Tongue (tissue), 2 donors: ENCODE data around the gene GRB2. TPM values are rescaled to one million over a fixed set of nuclear protein-coding genes. Genes with fewer than 3 reads are reported as not detected.

ENCODE experiments used
- DNase-seq: peaks from one replicate; pipeline ENCODE4 v3.0.0-alpha.2; 2015
- total RNA-seq: library from RNA; depleted of rRNA; stranded (reverse); fragments of >200 nt; gene quantifications from one replicate; pipeline ENCODE4 v1.2.3, GENCODE V29; 2014

The GRB2 gene
- total RNA-seq, 1 donor from 2014 or later, result 99.6 TPM

DNA sequence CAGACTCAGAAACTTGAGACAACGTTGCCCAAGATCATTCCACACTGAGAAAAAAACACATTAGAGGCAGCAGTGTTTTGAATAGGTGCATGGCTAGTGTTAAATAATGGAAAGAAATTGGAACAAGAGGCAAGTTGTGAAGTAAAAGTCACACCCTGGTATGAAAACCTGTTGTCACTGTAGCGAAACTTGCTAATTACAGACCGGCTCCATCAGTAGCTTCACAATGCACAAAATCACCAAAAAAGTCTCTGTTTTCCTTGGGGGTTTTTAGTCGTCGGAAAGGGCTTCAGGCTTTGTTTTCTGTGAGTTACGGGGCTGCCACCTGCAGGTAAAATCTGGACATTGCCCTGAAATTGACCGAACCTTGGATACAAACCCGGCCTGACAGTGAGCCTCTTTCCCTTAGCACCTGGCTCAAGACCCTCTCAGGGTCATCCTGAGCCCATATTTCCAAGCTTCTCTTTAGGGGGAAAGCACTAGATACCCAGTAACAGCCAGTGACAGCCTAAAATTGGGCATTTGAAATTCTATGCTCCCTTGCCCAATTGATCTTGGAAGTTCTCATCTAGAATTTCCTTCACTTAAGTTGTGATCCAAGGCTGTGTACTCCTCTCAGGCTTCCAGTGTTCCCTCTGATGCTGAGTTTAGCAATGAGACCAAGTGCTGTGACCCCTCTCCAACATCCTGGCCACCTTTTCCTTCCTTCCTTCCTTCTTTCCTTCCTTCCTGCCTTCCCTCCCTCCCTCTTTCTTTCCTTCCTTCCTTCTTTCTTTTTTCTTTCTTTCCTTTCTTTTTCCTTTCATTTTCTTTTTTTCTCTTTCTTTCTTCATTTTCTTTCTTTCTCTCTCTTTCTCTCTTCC, 7.2 kb upstream of the GRB2 start:
- peak; percentile 85 for DNase-seq

DNA sequence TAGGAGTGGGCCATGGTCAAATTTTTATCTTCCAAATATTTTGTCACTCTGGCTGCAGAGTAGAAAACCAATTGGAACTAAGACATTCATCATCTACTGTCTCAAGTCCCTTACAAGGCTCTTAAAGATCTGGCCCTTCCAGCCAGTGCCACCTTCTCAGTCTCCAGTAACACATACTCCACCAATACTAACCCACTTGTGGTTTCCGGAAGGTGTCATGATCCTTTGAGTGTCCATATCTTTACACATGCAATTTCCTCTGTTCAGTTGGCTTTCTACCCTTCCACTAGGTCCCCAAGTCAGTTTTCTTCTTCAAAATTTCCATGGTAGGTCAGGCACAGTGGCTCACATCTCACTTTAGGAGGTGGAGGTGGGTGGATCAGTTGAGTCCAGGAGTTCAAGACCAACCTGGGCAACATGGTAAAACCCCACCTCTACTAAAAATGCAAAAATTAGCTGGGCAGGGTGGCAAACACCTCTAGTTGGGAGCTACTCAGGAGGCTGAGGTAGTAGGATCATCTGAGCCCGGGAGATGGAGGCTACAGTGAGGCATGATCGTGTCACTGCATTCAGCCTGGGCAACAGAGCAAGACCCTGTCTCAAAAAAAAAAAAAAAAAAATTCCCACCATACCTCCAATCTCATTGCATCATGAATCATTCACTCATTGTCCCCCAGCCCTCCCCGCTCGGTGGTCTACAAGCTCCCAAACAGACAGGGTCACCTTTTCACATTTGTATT, 6.0 kb upstream of the GRB2 start:
- no peak for DNase-seq

DNA sequence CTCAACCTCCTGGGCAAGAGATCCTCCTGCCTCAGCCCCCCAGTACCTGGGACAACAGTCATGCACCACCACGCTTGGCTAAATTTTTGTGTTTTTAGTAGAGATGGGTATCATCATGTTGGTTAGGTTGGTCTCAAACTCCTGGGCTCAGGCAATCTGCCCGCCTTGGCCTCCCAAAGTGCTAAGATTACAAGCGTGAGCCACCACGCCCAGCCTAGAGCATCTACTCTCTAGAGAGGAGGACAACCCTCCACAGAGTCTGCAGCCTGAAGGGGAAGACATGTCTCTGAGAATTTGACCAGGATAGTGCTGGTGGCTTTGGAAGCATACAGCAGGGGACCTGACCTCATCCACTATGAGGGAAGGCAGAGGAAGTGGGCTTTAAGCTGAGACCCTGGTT, 4.7 kb upstream of the GRB2 start:
- DNase-seq, result no peak

DNA sequence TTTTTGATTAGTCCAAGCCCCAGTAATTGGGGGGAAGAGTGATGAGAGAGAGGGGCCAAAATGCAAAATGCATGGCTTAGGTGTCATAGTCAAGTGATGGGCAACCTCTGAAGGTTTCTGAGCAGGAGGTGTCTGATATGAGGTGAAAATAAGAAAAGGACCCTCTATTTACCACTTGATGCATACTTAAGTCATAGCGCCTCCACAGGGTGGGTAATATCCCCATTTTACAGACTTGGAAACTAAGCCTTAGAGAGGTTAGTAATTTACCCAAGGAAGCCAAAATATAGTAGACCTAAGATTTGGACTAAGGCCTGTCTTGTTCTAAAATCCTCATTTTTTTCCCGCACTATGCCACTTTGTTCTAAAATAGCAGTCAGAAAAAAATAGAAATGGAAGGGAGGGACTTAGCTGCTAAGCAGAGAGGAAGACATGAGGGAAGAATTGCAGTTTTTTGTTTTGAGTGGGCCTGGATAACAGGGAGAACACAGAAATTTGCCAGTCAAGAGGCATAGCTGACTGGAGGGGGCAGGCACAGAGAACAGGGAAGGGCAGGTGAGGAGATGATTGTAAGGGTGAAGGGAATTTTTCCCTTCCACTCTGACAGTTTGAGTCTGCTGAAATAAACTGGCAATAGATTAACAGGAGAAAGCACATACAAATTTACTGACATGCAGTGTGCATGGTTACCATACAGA, 2.3 kb upstream of the GRB2 start:
- no peak for DNase-seq

DNA sequence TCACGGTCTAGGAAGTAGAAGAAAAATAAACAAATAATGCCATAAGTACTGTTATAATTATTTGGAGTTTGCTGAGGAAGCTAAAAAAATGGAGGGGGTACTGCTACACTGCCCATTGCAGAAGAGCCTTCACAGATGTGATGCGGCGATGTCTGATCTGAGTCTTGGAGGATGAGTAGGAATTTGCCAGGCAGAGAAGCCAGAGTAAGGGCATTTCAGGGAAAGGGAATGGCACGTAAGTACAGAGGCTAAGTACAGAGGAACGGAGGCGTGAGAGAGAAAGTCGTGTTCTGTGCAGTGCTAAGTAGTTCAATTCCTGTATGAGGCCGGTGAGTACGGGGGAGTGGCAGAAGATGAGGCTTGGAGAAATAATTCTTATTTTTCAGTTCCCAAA, 741 bp upstream of the GRB2 start:
- DNase-seq, result no peak

DNA sequence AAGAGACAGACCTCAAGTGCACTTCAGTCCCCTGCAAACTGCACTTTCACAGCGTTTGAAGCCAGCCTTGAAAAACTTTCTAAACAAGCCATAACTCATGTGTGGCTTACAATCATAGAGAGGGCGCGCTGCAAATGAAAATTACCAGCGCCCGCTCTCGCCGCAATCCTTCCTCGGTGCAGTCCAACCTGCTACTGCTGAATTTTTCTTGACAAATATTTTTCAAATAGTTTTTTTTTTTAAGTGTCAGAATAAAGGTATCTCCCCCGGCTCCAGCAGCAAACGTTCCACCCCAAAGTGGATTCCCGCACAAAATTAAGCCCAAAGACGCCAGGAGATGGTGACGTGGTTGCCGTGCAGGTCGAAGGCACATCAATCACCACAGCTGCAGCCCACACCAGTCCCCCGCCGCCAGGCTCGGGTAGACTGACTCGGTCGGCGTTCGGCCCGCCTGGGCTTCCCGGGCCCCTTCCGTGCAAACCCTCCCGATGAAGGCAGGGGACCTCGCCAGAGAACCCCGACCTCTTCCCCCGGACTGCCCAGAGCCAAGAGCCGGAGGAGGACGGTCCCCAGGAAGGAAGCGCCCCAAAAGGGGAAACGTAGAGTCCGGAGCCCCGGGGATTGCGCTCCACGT, 630 bp downstream of the GRB2 start:
- peak; percentile 54 for DNase-seq

DNA sequence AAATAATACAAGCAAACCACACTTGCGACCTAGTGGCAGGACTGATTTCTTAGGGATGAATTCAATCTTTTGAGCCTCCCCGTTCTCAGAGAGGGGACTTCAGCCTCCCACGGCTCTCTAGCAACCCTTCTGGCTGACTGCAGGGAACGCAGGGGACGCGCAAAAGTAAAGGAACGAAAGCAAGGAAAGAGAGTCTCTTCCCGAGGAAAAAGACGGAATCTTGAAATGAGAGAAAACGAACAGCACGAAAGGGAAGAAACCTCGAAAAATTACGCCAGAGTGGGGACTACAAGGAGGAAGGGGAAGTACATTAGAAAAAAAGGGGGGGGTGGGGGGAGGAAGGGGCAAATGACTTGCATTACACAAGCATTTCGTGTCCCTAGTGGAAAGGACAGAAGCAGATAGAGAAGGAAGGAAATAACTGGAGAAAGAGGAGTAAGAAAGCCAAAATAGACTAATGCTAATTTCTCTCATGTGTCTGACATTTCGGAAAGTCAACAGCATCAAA, 1.2 kb downstream of the GRB2 start:
- DNase-seq, result peak; percentile 90

DNA sequence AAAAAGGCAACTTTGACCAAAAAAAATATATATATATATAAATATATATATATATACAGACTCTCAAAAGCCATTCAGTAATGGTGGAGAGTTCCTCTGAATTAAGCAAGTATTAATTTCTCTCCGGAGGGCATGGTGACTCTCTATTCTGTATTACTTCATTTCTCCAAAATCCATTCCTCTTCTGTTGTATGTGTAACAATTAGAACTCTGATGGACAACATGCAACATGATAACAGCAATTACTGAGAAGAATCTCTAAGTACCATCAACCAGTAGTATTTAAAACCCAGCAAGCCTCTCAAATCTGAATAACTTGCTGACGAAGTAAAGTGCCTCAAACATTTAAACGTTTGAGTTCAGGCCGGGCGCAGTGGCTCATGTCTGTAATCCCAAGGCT, 2.3 kb downstream of the GRB2 start:
- DNase-seq, result no peak

DNA sequence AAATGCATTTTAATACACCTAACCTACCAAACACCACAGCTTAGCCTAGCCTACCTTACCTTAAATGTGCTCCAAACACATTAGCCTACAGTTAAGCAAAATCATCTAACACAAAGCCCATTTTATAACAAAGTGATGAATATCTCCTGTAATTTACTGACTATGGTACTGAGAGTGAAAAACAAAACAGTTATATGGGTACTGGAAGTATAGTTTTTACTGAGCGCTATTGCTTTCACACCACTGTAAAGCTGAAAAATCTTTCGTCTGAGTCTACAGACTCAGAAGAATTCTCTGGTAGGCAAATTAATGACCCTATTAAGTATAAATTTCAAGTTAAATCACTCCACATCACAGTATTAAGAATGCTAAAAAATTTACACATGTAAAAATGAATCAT, 3.5 kb downstream of the GRB2 start:
- no peak for DNase-seq

DNA sequence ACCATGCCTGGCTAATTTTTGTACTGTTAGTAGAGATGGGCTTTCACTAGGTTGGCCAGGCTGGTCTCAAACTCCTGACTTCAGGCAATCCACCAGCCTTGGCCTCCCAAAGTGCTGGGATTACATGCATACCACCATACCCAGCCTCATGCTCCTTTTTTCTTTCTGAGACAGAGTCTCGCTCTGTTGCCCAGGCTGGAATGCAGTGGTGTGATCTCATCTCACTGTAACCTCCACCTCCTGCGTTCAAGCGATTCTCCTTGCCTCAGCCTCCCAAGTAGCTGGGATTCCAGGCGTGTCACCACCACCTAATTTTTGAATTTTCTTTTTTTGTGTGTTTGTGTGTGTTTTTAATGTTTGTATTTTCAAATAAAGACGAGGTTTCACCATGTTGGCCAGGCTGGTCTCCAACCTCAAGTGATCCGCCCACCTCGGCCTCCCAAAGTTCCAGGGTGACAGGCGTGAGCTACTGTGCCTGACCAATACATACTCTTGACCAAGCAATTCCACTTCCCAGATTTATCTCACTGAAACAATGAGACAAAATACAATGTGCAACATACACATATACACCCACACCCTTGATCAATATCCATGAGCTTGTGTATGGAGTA, 5.0 kb downstream of the GRB2 start:
- DNase-seq, result no peak

DNA sequence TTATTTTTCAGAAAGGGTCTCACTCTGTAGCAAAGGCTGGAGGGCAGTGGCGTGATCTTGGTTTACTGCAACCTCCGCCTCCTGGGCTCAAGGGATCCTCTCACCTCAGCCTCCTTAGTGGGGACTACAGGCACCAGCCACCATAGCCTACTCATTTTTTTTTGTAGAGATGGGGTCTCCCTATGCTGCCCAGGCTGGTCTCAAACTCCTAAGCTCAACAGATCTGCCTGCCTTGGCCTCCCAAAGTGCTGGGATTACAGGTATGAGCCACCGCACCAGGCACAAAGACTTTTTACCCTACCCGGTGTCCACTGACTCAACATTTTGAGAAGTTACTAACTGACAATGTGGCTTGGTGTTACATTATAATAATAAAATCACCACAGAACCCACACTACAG, 7.2 kb downstream of the GRB2 start:
- DNase-seq, result no peak

DNA sequence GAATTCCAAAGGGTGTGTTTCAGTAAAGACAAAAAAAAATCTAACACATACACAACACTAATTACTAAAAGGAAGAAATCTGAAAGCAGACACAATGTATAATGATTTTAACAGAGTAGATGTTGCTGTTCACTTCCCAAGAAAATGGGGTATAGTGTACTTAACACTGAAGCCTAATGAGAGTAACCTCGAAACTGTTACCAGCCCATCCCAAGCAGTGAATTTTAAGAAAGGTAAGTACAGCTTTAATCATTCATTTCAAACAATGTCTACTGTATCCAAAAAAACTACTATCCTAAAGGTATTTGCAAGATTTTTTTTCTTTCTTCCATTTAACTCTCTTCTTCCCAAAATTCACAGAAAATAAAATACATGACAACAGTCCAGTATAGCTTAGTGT, 8.3 kb downstream of the GRB2 start:
- DNase-seq, result no peak

DNA sequence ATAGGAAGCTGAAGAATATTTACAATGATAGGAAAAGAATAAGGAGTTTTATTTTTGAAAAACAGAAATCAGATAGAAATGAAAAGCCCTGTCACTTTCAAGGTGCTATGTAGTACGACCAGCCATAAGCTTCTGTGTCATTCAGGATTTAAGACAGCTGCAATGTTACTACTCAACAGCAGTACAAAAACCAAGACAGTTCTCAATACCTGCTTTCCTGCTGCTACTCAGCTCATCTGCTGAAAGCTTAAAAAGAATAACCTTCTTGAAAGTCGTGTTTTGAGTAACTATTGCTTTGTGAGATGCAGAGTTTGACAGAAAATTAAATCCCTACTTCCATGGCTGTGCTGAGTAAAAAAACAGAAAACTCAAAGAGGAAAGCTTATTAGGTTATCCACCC, 8.7 kb downstream of the GRB2 start:
- no peak for DNase-seq

DNA sequence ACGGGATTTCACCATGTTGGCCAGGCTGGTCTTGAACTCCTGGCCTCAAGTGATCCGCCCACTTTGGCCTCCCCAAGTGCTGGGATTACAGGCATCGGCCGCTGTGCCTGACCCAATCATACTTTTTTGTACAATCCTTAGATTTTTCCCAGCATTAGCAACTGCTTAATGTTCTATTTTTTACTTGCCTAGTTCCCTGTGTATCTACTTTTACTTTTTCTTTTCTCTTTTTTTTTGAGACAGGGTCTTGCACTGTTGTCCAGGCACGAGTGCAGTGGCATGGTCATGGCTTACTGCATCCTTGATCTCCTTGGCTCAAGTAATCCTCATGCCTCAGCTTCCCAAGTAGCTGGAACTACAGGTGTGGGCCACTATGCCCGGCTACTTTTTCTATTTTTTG, 9.5 kb downstream of the GRB2 start:
- no peak for DNase-seq

DNA sequence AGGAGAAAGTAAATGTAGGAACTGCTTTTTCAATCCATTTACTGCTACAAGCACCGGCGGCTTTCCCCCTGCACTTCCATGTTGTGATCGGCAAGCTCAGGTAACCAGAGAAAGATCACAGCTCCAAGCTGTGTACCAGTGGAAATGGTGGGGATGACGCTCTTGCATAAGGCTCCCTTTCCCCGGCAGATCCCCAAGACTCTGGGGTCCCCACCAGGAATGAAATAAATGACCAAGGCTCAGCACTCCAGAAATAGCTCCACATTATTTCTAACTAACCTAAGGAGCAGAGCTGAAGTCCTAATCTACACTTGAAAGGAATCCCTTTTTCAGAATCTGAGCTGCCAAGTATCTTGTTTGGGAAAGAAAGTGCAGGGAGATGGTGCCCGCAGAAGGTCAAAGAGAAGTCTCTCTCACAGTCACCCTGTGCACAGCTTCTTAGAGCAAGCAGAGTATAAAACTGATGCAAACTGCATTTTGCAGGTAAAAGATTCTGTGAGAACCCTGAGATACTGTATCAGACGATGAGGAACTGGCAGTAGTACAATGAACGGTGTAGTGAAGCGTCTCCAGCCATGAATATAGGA, 11.1 kb downstream of the GRB2 start:
- no peak for DNase-seq

DNA sequence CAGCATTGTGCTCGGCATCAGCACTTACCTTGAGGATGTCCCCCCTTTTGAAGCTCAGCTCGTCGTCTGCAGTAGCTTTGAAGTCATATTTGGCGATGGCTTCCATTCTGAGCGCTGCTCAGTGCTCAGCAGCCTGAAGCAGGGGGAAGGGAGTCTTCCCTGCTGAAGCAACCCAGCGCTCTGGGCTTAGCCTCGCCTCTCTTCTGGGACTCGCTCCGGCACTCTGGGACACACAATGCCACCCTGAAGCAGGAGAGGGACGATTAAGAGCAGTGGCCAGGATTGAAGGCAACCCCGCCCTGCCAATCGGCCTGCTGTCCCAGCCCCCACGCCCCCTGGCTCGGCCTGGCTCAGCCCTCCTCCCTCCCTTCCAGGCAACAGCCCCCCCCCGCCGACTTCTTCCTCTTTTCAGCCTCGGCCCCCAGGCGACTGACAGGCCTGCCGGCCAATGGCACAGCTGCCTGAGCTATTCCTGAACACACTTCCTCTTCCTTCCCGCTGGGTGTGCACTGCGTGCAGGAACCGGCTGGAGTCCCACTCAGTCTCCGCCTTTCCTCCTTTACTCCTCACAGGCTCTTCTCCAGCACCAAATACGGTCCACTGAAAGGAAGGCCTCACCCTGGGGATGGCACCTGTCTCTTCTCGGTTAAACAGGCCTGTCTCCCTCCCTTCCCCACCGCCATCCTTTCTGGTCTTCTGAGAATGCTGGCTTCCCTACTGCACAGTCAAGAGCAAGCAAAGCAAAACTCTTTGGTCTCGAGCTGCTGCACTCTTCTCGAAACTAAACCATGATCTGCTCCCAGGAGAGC, 11.8 kb downstream of the GRB2 start:
- DNase-seq, result peak; percentile 99

DNA sequence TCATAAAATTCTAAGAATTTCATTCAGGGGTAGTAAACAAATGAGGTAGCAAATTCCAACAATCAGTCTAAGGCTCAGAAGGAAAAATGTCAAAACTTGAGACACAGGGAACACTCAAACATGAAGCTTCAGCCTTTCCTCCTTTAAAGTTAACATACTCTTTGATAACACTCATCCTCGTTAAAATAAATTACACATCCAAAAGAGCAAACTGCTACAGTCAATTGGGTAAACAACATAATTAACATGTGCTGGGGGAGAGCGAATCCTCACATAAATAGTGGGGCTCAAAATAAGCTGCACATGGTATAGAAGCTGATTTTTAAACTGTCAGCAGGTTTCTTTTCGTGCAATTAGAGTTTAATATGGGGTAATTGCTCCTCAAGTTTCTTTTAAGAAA, 12.9 kb downstream of the GRB2 start:
- DNase-seq, result no peak

DNA sequence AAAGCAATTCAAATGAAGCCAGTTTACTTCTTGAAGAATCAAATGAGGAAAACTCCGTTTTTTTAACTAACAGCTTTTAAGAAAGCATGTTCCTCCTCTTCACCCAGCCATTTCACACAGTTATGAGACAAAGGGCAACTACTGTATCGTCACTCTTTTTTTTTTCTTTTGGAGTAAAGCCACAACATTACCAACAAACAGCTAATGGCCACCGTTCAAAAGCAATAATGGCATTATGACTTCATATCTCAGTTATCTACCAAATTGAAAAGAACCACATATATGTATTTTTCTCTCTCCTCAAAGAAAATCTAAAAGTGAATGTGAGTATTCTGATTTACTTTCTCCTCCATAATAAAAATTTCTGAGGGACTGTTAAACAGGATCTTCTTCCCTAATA, 14.5 kb downstream of the GRB2 start:
- no peak for DNase-seq

DNA sequence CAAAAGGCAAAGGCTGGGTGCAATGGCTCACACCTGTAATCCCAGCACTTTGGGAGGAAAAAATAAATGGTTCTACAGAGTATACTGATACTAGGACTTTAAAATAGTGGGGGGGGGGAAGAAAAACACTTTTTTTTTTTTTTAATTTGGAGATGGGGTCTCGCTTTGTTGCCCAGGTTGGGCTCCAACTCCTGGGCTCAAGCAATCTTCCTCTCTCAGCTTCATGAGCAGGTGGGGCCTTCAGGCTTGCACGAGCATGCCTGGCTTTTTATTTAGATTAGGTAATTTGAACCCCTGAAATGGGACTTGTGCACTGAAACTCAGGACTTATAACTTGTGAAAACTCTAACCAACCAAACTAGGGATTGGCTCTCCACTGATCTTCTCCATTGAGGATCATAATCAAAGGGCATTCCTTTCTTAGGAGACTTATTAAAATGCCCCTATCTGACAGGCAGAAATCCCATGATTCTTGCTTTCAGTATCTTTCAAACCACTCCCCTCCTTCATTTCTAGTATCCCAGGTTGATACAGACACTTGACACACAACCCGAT, 16.9 kb downstream of the GRB2 start:
- DNase-seq, result no peak

DNA sequence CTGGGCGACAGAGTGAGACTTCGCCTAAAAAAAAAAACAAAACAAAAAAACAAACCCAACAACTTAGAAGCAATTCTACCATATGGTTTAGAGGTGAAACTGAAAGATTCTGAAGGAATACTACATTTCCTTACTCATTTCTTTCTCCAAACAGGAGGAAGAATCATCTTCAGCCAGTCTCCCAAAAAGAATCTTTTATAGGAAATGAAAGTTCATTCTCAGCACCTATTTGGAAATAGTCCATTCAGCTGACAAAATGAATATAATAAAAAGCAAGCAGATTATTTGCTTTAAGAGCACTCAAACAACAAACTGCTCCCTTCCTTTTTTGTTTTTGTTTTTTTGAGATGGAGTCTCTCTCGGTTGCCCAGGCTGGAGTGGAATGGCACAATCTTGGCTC, 17.7 kb downstream of the GRB2 start:
- no peak for DNase-seq
